ENCODE measurements around the gene ISLR. TPM values are rescaled to one million over a fixed set of nuclear protein-coding genes. Genes with fewer than 3 reads are reported as not detected.

The ISLR gene
- total and polyA plus RNA-seq, 2 of the 8 experiments (the other 6 are each of a cell fraction or from before 2014, with no cell fraction given), result 0.29 to 0.35 TPM

DNA sequence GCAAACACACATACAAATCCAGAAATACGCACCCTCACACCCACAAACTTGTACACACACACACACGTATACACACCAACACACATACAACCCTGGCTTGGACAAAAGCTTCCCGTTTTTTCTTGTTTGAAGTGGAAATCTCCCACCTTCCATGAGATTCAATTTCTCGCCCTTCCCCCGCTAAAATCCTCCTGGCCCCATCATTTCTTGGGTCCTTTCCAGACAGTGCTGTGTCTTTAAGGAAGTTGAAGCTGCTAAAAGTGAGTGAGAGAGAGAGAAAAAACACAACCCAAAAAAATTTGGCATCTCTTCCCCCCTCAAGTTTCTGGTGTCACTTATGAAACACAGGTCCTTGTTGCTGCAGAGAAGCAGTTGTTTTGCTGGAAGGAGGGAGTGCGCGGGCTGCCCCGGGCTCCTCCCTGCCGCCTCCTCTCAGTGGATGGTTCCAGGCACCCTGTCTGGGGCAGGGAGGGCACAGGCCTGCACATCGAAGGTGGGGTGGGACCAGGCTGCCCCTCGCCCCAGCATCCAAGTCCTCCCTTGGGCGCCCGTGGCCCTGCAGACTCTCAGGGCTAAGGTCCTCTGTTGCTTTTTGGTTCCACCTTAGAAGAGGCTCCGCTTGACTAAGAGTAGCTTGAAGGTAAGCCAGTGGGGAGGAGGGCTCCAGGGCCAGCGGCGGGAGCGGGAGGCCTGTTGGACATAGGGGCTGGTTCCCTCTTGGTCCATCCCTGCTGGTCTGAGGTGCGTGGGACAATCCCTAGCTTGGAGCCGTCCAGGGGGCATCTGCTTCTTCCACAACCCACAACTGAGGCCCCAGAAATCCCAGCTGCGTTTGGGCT, at the start of gene ISLR (continued):
- TF ChIP-seq RAD21 (IDR thresholded peaks at IDR 0.05 in 1 of 2, conservative IDR thresholded peaks at IDR 0.05 in 1 of 2; ENCODE audit: low read depth in 2 of 2, low read length in 2 of 2) (no peak), GTF2F1 (IDR thresholded peaks at IDR 0.05; ENCODE audit: borderline replicate concordance, low read depth, low read length) (no peak)

Measured in H1 (cell line).